Measurements from ENCODE around the gene SDSL.

Gene SDSL

DNA sequence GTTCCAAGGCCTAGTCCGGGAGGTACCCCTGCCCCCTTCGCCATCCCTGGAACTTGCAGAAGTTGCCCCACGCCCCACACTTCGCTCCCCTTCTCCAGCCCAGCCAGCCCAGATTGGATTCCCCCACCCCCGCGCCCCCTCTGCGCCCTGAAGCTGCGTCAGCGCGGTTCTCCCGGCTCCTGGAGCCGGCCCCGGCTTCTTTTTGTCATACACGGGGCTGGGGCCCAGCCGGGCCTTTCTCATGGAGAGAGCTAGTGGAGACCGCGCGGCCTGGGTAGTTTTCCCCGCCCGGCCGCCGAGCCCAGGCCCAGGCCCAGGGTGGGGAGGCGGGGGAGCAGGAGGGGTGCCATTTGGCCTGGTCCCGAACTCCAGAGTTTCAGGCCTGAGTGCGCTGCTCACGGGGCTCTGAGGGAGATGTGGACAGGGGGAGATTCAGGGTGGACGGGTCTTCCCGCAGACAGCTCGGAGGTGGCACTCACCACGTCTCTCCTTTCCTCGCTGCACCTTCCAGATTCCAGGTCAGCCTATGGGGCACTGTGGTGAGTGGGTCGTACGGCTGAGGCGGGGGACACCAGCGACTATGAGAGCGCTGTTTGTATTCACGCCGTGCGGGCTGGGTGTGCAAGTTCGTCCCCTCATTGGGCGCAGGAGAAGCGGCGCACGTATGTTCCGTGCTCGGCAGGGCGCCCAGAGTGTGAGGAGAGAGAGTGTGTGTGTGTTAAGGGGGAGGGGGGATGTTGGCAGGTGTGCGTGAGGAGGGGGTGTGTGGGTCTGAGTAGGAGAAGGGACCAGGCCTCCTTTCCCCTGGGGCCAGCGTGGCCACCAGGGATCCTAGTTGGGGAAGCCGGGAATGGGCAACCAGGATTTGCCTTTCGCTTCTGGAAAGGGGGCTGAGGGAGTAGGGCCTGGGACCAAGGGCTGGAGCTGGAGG is 50.3 kb downstream of the SDSL start:
- ATAC-seq: no peak
- TF ChIP-seq ZNF70 (CRISPR knock-in tag; IDR thresholded peaks at IDR 0.05) (no peak), TOX (CRISPR knock-in tag; IDR thresholded peaks at IDR 0.05; ENCODE audit: borderline replicate concordance) (no peak)
- TF ChIP-seq, protein P1, sequence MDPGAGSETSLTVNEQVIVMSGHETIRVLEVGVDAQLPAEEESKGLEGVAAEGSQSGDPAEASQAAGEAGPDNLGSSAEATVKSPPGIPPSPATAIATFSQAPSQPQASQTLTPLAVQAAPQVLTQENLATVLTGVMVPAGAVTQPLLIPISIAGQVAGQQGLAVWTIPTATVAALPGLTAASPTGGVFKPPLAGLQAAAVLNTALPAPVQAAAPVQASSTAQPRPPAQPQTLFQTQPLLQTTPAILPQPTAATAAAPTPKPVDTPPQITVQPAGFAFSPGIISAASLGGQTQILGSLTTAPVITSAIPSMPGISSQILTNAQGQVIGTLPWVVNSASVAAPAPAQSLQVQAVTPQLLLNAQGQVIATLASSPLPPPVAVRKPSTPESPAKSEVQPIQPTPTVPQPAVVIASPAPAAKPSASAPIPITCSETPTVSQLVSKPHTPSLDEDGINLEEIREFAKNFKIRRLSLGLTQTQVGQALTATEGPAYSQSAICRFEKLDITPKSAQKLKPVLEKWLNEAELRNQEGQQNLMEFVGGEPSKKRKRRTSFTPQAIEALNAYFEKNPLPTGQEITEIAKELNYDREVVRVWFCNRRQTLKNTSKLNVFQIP (CRISPR knock-in tag; IDR thresholded peaks at IDR 0.05; ENCODE audit: borderline replicate concordance, low read depth): no peak

DNA sequence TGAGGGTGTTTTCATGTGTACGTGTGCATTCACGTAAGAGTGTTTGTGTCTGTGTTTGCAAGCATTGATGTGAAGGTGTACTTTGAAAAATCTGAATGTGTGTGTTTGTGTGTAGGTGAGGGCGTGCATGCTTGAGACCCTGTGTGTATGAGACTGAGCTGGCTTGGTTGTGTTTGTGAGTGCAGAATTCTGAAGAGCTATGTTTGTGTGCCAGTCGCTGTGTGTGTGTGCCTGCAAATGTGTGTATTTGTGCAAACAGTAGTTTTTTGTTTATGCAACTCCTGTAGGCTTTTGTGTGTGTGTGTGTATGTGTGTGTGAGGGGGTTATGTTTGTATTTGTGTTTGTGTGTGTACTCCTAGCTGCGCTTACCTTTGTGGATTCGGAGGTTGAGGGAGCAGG is 51.2 kb downstream of the SDSL start:
- no peak for ATAC-seq
- TF ChIP-seq ISL1 (CRISPR knock-in tag; IDR thresholded peaks at IDR 0.05) (no peak), PPARA (CRISPR knock-in tag; IDR thresholded peaks at IDR 0.05; ENCODE audit: borderline replicate concordance) (no peak), CSDC2 (CRISPR knock-in tag; IDR thresholded peaks at IDR 0.05) (no peak), ZFP30 (CRISPR knock-in tag; IDR thresholded peaks at IDR 0.05) (no peak), BACH2 (CRISPR knock-in tag; IDR thresholded peaks at IDR 0.05; ENCODE audit: borderline replicate concordance) (no peak), ZNF8 (CRISPR knock-in tag; IDR thresholded peaks at IDR 0.05) (no peak), ESRRG (CRISPR knock-in tag; IDR thresholded peaks at IDR 0.05) (no peak), TOX (CRISPR knock-in tag; IDR thresholded peaks at IDR 0.05; ENCODE audit: borderline replicate concordance) (no peak), TCF4 (CRISPR knock-in tag; IDR thresholded peaks at IDR 0.05; ENCODE audit: borderline replicate concordance) (no peak), ZC3H10 (CRISPR knock-in tag; IDR thresholded peaks at IDR 0.05) (no peak), RARB (CRISPR knock-in tag; IDR thresholded peaks at IDR 0.05) (no peak), SNAI2 (CRISPR knock-in tag; IDR thresholded peaks at IDR 0.05) (no peak), OSR1 (CRISPR knock-in tag; IDR thresholded peaks at IDR 0.05) (no peak), ZFP3 (CRISPR knock-in tag; IDR thresholded peaks at IDR 0.05) (no peak)
- TF ChIP-seq, protein P1 (CRISPR knock-in tag; IDR thresholded peaks at IDR 0.05; ENCODE audit: borderline replicate concordance, low read depth): no peak
- TF ChIP-seq, protein P2, sequence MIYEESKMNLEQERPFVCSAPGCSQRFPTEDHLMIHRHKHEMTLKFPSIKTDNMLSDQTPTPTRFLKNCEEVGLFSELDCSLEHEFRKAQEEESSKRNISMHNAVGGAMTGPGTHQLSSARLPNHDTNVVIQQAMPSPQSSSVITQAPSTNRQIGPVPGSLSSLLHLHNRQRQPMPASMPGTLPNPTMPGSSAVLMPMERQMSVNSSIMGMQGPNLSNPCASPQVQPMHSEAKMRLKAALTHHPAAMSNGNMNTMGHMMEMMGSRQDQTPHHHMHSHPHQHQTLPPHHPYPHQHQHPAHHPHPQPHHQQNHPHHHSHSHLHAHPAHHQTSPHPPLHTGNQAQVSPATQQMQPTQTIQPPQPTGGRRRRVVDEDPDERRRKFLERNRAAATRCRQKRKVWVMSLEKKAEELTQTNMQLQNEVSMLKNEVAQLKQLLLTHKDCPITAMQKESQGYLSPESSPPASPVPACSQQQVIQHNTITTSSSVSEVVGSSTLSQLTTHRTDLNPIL (CRISPR knock-in tag; IDR thresholded peaks at IDR 0.05; ENCODE audit: low read depth): no peak
- TF ChIP-seq, protein P3, sequence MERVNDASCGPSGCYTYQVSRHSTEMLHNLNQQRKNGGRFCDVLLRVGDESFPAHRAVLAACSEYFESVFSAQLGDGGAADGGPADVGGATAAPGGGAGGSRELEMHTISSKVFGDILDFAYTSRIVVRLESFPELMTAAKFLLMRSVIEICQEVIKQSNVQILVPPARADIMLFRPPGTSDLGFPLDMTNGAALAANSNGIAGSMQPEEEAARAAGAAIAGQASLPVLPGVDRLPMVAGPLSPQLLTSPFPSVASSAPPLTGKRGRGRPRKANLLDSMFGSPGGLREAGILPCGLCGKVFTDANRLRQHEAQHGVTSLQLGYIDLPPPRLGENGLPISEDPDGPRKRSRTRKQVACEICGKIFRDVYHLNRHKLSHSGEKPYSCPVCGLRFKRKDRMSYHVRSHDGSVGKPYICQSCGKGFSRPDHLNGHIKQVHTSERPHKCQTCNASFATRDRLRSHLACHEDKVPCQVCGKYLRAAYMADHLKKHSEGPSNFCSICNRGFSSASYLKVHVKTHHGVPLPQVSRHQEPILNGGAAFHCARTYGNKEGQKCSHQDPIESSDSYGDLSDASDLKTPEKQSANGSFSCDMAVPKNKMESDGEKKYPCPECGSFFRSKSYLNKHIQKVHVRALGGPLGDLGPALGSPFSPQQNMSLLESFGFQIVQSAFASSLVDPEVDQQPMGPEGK (CRISPR knock-in tag; IDR thresholded peaks at IDR 0.05; ENCODE audit: borderline replicate concordance): no peak
- TF ChIP-seq, protein P4, sequence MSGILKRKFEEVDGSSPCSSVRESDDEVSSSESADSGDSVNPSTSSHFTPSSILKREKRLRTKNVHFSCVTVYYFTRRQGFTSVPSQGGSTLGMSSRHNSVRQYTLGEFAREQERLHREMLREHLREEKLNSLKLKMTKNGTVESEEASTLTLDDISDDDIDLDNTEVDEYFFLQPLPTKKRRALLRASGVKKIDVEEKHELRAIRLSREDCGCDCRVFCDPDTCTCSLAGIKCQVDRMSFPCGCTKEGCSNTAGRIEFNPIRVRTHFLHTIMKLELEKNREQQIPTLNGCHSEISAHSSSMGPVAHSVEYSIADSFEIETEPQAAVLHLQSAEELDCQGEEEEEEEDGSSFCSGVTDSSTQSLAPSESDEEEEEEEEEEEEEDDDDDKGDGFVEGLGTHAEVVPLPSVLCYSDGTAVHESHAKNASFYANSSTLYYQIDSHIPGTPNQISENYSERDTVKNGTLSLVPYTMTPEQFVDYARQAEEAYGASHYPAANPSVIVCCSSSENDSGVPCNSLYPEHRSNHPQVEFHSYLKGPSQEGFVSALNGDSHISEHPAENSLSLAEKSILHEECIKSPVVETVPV (CRISPR knock-in tag; IDR thresholded peaks at IDR 0.05): no peak

DNA sequence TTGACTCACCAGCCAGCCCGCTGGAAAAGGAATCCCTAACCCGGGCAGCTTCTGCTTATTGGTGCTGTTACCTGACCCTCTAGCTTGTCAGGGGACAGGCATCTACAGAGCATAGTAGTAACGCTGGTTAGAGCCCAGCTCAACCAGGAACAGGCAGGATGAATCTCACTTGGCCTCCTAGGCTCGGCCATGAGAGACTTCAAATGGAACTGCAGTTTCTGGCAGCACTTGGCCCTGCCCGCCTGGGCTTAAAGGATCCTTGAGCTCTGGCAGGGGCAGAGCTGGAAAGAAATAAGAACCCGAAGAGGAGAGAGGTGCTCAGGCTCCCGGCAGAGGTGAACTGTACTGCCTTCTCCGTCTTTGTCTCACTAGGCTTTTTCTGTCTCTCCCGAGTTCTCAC is 51.8 kb downstream of the SDSL start:
- peak; percentile 35 for ATAC-seq
- TF ChIP-seq ESRRG (CRISPR knock-in tag; IDR thresholded peaks at IDR 0.05) (no peak), TOX (CRISPR knock-in tag; IDR thresholded peaks at IDR 0.05; ENCODE audit: borderline replicate concordance) (no peak), ARNTL (CRISPR knock-in tag; IDR thresholded peaks at IDR 0.05; ENCODE audit: borderline replicate concordance, low read depth) (no peak), ISL1 (CRISPR knock-in tag; IDR thresholded peaks at IDR 0.05) (no peak), ZNF8 (CRISPR knock-in tag; IDR thresholded peaks at IDR 0.05) (no peak), ZFP3 (CRISPR knock-in tag; IDR thresholded peaks at IDR 0.05) (no peak), SNAI2 (CRISPR knock-in tag; IDR thresholded peaks at IDR 0.05) (no peak), PPARA (CRISPR knock-in tag; IDR thresholded peaks at IDR 0.05; ENCODE audit: borderline replicate concordance) (no peak), BACH2 (CRISPR knock-in tag; IDR thresholded peaks at IDR 0.05; ENCODE audit: borderline replicate concordance) (no peak), CSDC2 (CRISPR knock-in tag; IDR thresholded peaks at IDR 0.05) (no peak), RARB (CRISPR knock-in tag; IDR thresholded peaks at IDR 0.05) (no peak)
- TF ChIP-seq, protein P3 (CRISPR knock-in tag; IDR thresholded peaks at IDR 0.05; ENCODE audit: borderline replicate concordance): no peak
- TF ChIP-seq, protein P5, sequence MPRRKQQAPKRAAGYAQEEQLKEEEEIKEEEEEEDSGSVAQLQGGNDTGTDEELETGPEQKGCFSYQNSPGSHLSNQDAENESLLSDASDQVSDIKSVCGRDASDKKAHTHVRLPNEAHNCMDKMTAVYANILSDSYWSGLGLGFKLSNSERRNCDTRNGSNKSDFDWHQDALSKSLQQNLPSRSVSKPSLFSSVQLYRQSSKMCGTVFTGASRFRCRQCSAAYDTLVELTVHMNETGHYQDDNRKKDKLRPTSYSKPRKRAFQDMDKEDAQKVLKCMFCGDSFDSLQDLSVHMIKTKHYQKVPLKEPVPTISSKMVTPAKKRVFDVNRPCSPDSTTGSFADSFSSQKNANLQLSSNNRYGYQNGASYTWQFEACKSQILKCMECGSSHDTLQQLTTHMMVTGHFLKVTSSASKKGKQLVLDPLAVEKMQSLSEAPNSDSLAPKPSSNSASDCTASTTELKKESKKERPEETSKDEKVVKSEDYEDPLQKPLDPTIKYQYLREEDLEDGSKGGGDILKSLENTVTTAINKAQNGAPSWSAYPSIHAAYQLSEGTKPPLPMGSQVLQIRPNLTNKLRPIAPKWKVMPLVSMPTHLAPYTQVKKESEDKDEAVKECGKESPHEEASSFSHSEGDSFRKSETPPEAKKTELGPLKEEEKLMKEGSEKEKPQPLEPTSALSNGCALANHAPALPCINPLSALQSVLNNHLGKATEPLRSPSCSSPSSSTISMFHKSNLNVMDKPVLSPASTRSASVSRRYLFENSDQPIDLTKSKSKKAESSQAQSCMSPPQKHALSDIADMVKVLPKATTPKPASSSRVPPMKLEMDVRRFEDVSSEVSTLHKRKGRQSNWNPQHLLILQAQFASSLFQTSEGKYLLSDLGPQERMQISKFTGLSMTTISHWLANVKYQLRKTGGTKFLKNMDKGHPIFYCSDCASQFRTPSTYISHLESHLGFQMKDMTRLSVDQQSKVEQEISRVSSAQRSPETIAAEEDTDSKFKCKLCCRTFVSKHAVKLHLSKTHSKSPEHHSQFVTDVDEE (CRISPR knock-in tag; IDR thresholded peaks at IDR 0.05): no peak
